Trophoblast cell (in vitro differentiated cells and primary cell): ENCODE results near the gene NKAP.
A peak's percentile ranks its signal among the peaks of the same experiment; 100 is the strongest.

Source experiments
- DNase-seq, 2 donors: peaks; one replicate each; pipeline ENCODE4 v3.0.0-alpha.2; 2016
- H2AFZ ChIP-seq: 2 replicates; pipeline ENCODE4 v1.6.1; 2013; ENCODE audit warnings: low read length, moderate library complexity, mild to moderate bottlenecking; ENCODE audit not compliant: insufficient read depth, poor library complexity
- H2AK5ac ChIP-seq: 2 replicates; pipeline ENCODE4 v1.6.1; 2013; ENCODE audit warnings: mild to moderate bottlenecking, low read length
- H2BK120ac ChIP-seq: 2 replicates; pipeline ENCODE4 v1.6.1; 2013; ENCODE audit warnings: low read length, mild to moderate bottlenecking, moderate library complexity; ENCODE audit not compliant: insufficient read depth, poor library complexity
- H2BK12ac ChIP-seq: 2 replicates; pipeline ENCODE4 v1.6.1; 2013; ENCODE audit warnings: mild to moderate bottlenecking, low read length, moderate library complexity
- H2BK5ac ChIP-seq: 2 replicates; pipeline ENCODE4 v1.6.1; 2013; ENCODE audit warnings: low read length, low read depth, moderate library complexity, mild to moderate bottlenecking; ENCODE audit not compliant: poor library complexity
- H3K14ac ChIP-seq: 2 replicates; pipeline ENCODE4 v1.6.1; 2013; ENCODE audit warnings: mild to moderate bottlenecking, low read length
- H3K18ac ChIP-seq: 2 replicates; pipeline ENCODE4 v1.6.1; 2013; ENCODE audit warnings: mild to moderate bottlenecking, low read length
- H3K23ac ChIP-seq: 2 replicates; pipeline ENCODE4 v1.6.1; 2013; ENCODE audit warnings: low read length
- H3K27ac ChIP-seq: 2 replicates; pipeline ENCODE4 v1.5.1; 2013; ENCODE audit warnings: low read depth, mild to moderate bottlenecking, inconsistent platforms, low read length, moderate library complexity
- H3K27me3 ChIP-seq: 2 replicates; pipeline ENCODE4 v1.6.1; 2013; ENCODE audit warnings: inconsistent platforms, mild to moderate bottlenecking, low read length, moderate library complexity; ENCODE audit not compliant: insufficient read depth
- H3K36me3 ChIP-seq, 2 experiments: 1 replicate in 1 of 2; 2 replicates in 1 of 2; pipeline ENCODE4 v1.6.1; 2013; ENCODE audit warnings: low read length in 2 of 2, mild to moderate bottlenecking in 2 of 2, moderate library complexity in 1 of 2; ENCODE audit not compliant: insufficient read depth in 2 of 2, control insufficient read depth in 1 of 2
- H3K4ac ChIP-seq: 2 replicates; pipeline ENCODE4 v1.6.1; 2013; ENCODE audit warnings: low read depth, mild to moderate bottlenecking, low read length, moderate library complexity
- H3K4me1 ChIP-seq, 2 experiments: 1 replicate in 1 of 2; 2 replicates in 1 of 2; pipeline ENCODE4 v1.6.1; 2013; ENCODE audit warnings: low read length in 2 of 2, mild to moderate bottlenecking in 2 of 2, moderate library complexity in 1 of 2; ENCODE audit not compliant: insufficient read depth in 2 of 2, control insufficient read depth in 1 of 2
- H3K4me2 ChIP-seq: 2 replicates; pipeline ENCODE4 v1.6.1; 2013; ENCODE audit warnings: inconsistent platforms, mild to moderate bottlenecking, low read length, moderate library complexity
- H3K4me3 ChIP-seq: 2 replicates; pipeline ENCODE4 v1.5.1; 2013; ENCODE audit warnings: mild to moderate bottlenecking, low read depth, low read length, inconsistent platforms
- H3K79me1 ChIP-seq: one replicate; pipeline ENCODE4 v1.6.1; 2013; ENCODE audit warnings: low read length
- H3K79me2 ChIP-seq: 2 replicates; pipeline ENCODE4 v1.6.1; 2013; ENCODE audit warnings: low read length, mild to moderate bottlenecking; ENCODE audit not compliant: control insufficient read depth, insufficient read depth, poor library complexity
- H3K9ac ChIP-seq: 2 replicates; pipeline ENCODE4 v1.6.1; 2013; ENCODE audit warnings: mild to moderate bottlenecking, low read length
- H3K9me3 ChIP-seq: 2 replicates; pipeline ENCODE4 v1.6.1; 2013; ENCODE audit warnings: low read depth, mild to moderate bottlenecking, control low read depth, inconsistent platforms, low read length; ENCODE audit not compliant: insufficient read depth
- H4K12ac ChIP-seq: 2 replicates; pipeline ENCODE4 v1.6.1; 2013; ENCODE audit warnings: low read depth, mild to moderate bottlenecking, low read length, moderate library complexity
- H4K8ac ChIP-seq: 2 replicates; pipeline ENCODE4 v1.6.1; 2013; ENCODE audit warnings: low read depth, mild to moderate bottlenecking, low read length, moderate library complexity
- H4K91ac ChIP-seq: one replicate; pipeline ENCODE4 v1.6.1; 2013; ENCODE audit warnings: low read depth, mild to moderate bottlenecking, low read length, moderate library complexity
- whole genome bisulfite sequencing: extraction: QIAGEN DNeasy Blood & Tissue Kit; methylation state at CpG from one replicate; pipeline ENCODE4 v1.1.7; 2013; ENCODE audit warnings: missing lambda C conversion rate; ENCODE audit not compliant: insufficient read length, insufficient coverage; ENCODE audit errors: extremely low coverage; 5-methylcytosine and 5-hydroxymethylcytosine counted together

Gene NKAP

DNA sequence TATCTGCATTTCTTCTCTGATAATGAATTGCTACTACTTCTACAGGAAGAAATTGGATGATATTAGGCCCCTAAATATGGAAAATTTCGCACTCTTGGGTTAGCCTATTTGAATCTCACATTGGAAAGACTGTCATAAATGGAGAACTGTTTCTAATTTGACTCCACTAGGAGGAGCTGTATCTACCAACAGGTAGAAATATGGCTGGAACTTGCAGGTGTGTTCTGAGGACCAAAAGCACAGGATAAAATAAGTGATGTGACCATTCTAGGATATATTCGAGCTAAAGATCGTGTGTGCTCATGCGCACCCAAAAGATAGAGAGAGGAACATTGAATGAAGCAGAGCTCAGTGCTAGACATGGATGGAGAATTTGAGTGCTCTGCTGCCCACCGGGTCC, 4.8 kb upstream of the NKAP start:
- H3K4me2 ChIP-seq: no peak overlapping the region
- H2AK5ac ChIP-seq: no peak overlapping the region
- H4K91ac ChIP-seq: no peak overlapping the region
- peaks cover 1% of the 10 kb centered on the region for H3K79me2 ChIP-seq
- H3K9ac ChIP-seq: no peak overlapping the region
- H3K4ac ChIP-seq: no peak overlapping the region
- H3K18ac ChIP-seq: no peak overlapping the region
- no peak overlapping the region for H3K23ac ChIP-seq
- H3K4me1 ChIP-seq: no peaks in the 10 kb centered on the region
- no peak overlapping the region for H4K12ac ChIP-seq
- H3K36me3 ChIP-seq: no peaks in the 10 kb centered on the region
- H3K14ac ChIP-seq: no peak overlapping the region
- no peak overlapping the region for H3K4me3 ChIP-seq
- H3K27ac ChIP-seq: no peak overlapping the region
- no peak overlapping the region for H2BK120ac ChIP-seq
- no CpG with 5 or more reads among the region's 5 CpGs for WGBS
- no peaks in the 10 kb centered on the region for H3K27me3 ChIP-seq
- no peak overlapping the region for H2BK12ac ChIP-seq
- peaks cover 1% of the 10 kb centered on the region for H3K79me1 ChIP-seq
- H2BK5ac ChIP-seq: no peak overlapping the region
- no peak overlapping the region for H2AFZ ChIP-seq
- no peak overlapping the region for H4K8ac ChIP-seq
- no peaks in the 10 kb centered on the region for H3K9me3 ChIP-seq
- DNase-seq: peak in 1 of 2 donors; percentile 20

GRCh38 chrX:119945481-119945880, 1.9 kb upstream of the NKAP start:
- peaks cover 3% of the 10 kb centered on the region for H3K79me1 ChIP-seq
- no CpG with 5 or more reads among the region's 6 CpGs for WGBS
- no peak overlapping the region for H4K91ac ChIP-seq
- H3K27me3 ChIP-seq: no peaks in the 10 kb centered on the region
- H4K8ac ChIP-seq: no peak overlapping the region
- no peak overlapping the region for H2AK5ac ChIP-seq
- no peak overlapping the region for H3K4me2 ChIP-seq
- peaks cover 0 to 3% of the 10 kb centered on the region in 2 experiments for H3K4me1 ChIP-seq
- H3K27ac ChIP-seq: no peak overlapping the region
- H4K12ac ChIP-seq: no peak overlapping the region
- H3K18ac ChIP-seq: no peak overlapping the region
- H3K14ac ChIP-seq: no peak overlapping the region
- no peak overlapping the region for H3K23ac ChIP-seq
- H2BK5ac ChIP-seq: no peak overlapping the region
- no peak overlapping the region for H2BK12ac ChIP-seq
- H3K4me3 ChIP-seq: no peak overlapping the region
- H3K9ac ChIP-seq: no peak overlapping the region
- H3K36me3 ChIP-seq: no peaks in the 10 kb centered on the region
- DNase-seq: no peak
- H2BK120ac ChIP-seq: no peak overlapping the region
- H3K9me3 ChIP-seq: no peaks in the 10 kb centered on the region
- H3K79me2 ChIP-seq: peaks cover 3% of the 10 kb centered on the region
- H2AFZ ChIP-seq: no peak overlapping the region
- H3K4ac ChIP-seq: no peak overlapping the region

- Histone ChIP-seq H3K14ac (peak overlapping the region; percentile 5), H3K18ac (peak overlapping the region; percentile 84), H2BK5ac (no peak overlapping the region), H2BK120ac (no peak overlapping the region), H3K4me1 (peaks cover 0 to 3% of the 10 kb centered on the region in 2 experiments), H2AK5ac (peak overlapping the region; percentile 30), H2BK12ac (no peak overlapping the region), H3K4me3 (peak overlapping the region; percentile 86), H2AFZ (peak overlapping the region; percentile 99), H3K4me2 (peak overlapping the region; percentile 79), H3K4ac (no peak overlapping the region), H4K12ac (peak overlapping the region; percentile 98), H4K8ac (peak overlapping the region; percentile 98), H3K9ac (peak overlapping the region; percentile 89), H4K91ac (no peak overlapping the region), H3K36me3 (no peaks in the 10 kb centered on the region), H3K9me3 (no peaks in the 10 kb centered on the region), H3K27ac (peak overlapping the region; percentile 92), H3K79me1 (peaks cover 3% of the 10 kb centered on the region), H3K23ac (no peak overlapping the region), H3K27me3 (no peaks in the 10 kb centered on the region), H3K79me2 (peaks cover 3% of the 10 kb centered on the region)
- DNase-seq: no peak
- WGBS: no CpG with 5 or more reads among the region's 14 CpGs
Observed at GRCh38 chrX:119942831-119943184, 743 bp downstream of the NKAP start.

DNA sequence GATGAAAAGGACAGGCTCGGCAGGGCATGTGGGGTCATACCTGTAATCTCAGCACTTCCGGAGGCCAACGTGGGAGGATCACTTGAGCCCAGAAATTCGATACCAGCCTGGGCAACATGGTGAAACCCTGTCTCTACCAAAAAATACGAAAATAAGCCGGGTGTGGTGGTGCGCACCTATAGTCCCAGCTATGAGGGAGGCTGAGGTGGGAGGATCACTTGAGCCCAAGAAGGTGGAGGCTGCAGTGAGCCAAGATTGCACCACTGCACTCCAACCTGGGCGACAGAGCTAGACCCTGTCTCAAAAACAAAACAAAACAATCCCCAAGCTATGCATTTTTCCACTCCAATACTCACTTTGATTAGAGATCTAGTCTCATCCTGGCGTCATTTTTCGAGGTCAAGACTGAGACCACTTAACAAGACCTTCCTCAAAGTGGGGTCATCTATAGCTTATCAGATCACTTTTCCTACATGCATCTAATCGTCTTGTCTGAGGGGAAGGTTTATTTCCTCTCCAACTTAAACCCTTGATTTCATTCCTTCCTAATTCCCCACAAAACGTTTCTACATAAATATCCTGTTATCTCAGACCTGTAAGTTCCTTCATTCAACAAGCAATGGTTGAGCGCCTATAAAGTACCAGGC, 1.3 kb downstream of the NKAP start:
- Histone ChIP-seq H3K36me3 (no peaks in the 10 kb centered on the region), H2BK5ac (no peak overlapping the region), H3K27ac (peak overlapping the region; percentile 92), H3K79me1 (peaks cover 3% of the 10 kb centered on the region), H2AFZ (no peak overlapping the region), H2BK12ac (no peak overlapping the region), H3K4ac (peak overlapping the region; percentile 17), H3K23ac (no peak overlapping the region), H3K4me1 (peaks cover 0 to 3% of the 10 kb centered on the region in 2 experiments), H4K12ac (no peak overlapping the region), H2BK120ac (no peak overlapping the region), H3K4me3 (no peak overlapping the region), H4K91ac (no peak overlapping the region), H3K9ac (no peak overlapping the region), H3K9me3 (no peaks in the 10 kb centered on the region), H3K4me2 (peak overlapping the region; percentile 79), H4K8ac (peak overlapping the region; percentile 28), H3K27me3 (no peaks in the 10 kb centered on the region), H3K14ac (no peak overlapping the region), H2AK5ac (no peak overlapping the region), H3K79me2 (peaks cover 3% of the 10 kb centered on the region), H3K18ac (no peak overlapping the region)
- no CpG with 5 or more reads among the region's 13 CpGs for WGBS
- DNase-seq: no peak
